HFFc6 (cell line): Measurements from ENCODE around the gene MSX1. TPM values are rescaled to one million over a fixed set of nuclear protein-coding genes. Genes with fewer than 3 reads are reported as not detected.

ENCODE experiments used
- DNase-seq: peaks from one replicate; pipeline ENCODE4 v3.0.0-alpha.2; 2018
- H3K27ac Mint-ChIP-seq: 2 replicates; pipeline ENCODE4 v1.8.0; 2020; ENCODE audit warnings: mild to moderate bottlenecking, mixed read lengths
- H3K27me3 Mint-ChIP-seq: 2 replicates; pipeline ENCODE4 v1.8.0; 2021; ENCODE audit warnings: mild to moderate bottlenecking, moderate library complexity, mixed read lengths; ENCODE audit not compliant: insufficient read depth
- H3K36me3 Mint-ChIP-seq: 2 replicates; pipeline ENCODE4 v1.8.0; 2021; ENCODE audit warnings: low read depth, mixed read lengths
- H3K4me1 Mint-ChIP-seq: 2 replicates; pipeline ENCODE4 v1.8.0; 2020; ENCODE audit warnings: low read depth, mixed read lengths
- H3K4me3 Mint-ChIP-seq: 2 replicates; pipeline ENCODE4 v1.8.0; 2020; ENCODE audit warnings: mild to moderate bottlenecking, moderate library complexity, mixed read lengths
- H3K9me3 Mint-ChIP-seq: 2 replicates; pipeline ENCODE4 v1.8.0; 2020; ENCODE audit warnings: mild to moderate bottlenecking, mixed read lengths
- CTCF ChIP-seq: fragments of 200-600 bp; sonication (generic); IDR thresholded peaks from 2 replicates; pipeline ENCODE4 v1.5.0; 2021; ENCODE audit warnings: antibody characterized with exemption, mild to moderate bottlenecking
- total RNA-seq, 6 experiments: library from RNA; stranded (reverse); fragmentation: NEBNext Ultra II Directional; extraction: Animal tissue kit (Norgen Biotek cat#: 25700); gene quantifications; 2 replicates in 1 of 6; 3 replicates in 5 of 6; pipeline ENCODE4 v1.2.3, GENCODE V29; 2021

Gene MSX1
- total RNA-seq, 6 experiments from 2014 or later = 5.5 to 8.6 (median 7.2) TPM

DNA sequence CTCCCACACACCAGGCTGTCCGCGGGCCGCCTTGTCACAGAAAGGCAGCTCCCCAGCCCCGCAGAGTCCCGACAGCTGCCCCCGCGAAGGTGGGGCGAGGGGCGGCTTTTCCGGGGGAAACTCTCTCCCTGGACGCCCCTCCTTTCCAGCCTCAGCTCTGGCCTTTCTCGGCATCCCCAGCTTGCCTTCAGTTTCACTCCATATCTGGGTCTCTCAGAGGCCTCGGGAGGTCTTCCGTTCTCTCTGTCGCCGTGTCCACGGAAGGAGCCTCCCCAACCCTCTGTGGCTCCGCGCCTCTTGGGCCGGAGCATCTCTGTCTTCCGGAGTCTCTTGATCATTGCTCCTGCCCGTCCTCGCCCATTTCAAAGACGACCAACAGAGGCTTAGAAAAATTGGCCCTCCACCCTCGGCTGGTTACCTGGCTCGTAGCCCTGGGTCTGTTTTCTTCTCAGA lies 6.1 kb upstream of the MSX1 start:
- no peaks in the 10 kb centered on the region; the same call in 1 of the 2 replicates for H3K36me3 Mint-ChIP-seq
- peak overlapping the region; percentile 93 for H3K27ac Mint-ChIP-seq
- no peak for TF ChIP-seq CTCF
- H3K4me3 Mint-ChIP-seq = peak overlapping the region; percentile 88
- no peak for DNase-seq
- peaks cover 34% of the 10 kb centered on the region for H3K4me1 Mint-ChIP-seq
- H3K9me3 Mint-ChIP-seq = no peaks in the 10 kb centered on the region
- peaks cover 16% of the 10 kb centered on the region for H3K27me3 Mint-ChIP-seq

- peaks cover 12% of the 10 kb centered on the region for H3K27me3 Mint-ChIP-seq
- TF ChIP-seq CTCF = no peak
- DNase-seq = no peak
- H3K36me3 Mint-ChIP-seq = no peaks in the 10 kb centered on the region; the same call in 1 of the 2 replicates
- H3K9me3 Mint-ChIP-seq = no peaks in the 10 kb centered on the region
- peak overlapping the region; percentile 88; the same call in 1 of the 2 replicates for H3K4me3 Mint-ChIP-seq
- H3K27ac Mint-ChIP-seq = no peak overlapping the region
- H3K4me1 Mint-ChIP-seq = peaks cover 34% of the 10 kb centered on the region
Measured at GRCh38 chr4:4853921-4854648, 5.4 kb upstream of the MSX1 start.

DNA sequence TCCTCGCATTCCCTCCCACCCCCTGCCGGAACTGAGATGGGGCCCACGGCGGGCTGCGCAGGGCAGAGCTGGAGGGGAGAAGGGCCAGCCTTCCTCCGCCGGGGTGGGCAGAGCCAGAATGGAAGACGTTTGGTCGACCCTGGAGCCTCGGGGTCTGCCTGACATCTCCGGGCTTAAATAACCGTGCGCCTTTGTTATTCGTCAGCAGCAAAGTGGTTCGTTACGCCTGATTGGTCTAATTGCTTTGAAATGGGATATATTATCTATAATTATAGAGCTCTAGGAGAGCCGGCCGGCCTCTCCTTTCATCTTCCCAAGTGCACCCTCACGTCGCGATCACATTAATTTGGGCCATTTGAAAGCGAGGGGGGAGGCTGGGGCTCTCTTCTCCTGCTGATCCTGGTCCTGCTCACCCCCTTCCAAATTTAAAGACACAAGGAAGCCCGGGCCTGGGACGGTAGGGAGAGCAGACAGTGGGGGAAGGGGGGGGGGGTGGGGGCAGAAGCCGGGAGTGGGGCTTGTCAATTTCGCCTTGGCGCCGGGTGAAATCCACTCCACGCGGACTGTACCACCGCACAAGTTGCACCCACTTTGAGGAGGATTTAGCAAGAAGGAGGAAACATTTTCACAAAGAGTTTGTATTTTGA lies 4.7 kb upstream of the MSX1 start:
- Mint-ChIP-seq H3K27ac (no peak overlapping the region), H3K9me3 (no peaks in the 10 kb centered on the region), H3K4me1 (peaks cover 34% of the 10 kb centered on the region), H3K27me3 (peaks cover 12% of the 10 kb centered on the region), H3K36me3 (no peaks in the 10 kb centered on the region; the same call in 1 of the 2 replicates), H3K4me3 (no peak overlapping the region)
- DNase-seq = no peak
- TF ChIP-seq CTCF = no peak

DNA sequence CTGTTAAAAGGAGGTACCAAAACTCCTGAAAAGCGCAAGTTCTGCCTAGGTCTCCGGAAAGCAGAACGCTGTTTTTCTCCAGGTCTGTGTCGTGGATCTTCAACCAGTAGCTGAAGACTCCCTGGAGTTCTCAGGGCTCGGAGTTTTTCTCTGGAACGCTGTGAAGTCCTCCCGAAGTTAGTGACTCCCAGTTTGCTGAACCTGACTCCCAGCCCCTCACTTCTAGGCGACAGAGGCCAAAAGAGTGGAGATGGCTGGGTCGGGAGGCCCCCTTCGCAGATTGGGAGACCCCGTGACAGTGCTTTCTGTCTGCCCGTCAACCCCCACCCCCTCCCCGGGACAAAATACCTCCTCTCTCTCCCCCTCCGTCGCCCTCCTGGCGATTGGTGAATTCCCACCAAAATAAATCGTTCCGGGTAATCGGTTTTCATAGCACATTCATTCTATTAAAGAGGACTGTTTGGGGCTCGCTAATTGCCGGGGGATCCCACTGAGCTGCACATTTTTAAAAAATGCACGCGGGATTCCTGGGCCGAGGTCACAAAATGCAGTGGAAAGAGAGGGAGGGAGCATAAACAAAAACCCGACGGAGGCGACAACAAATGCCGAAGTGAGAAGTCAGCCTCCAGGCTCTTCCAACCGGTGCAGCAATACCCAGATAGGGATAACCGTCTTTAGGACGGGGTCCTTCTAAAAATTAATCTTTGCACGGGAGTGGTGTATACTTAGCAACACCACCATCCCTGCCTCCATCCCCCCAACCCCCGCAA lies 4.0 kb upstream of the MSX1 start:
- H3K4me3 Mint-ChIP-seq = peak overlapping the region; percentile 87
- peaks cover 13% of the 10 kb centered on the region for H3K27me3 Mint-ChIP-seq
- H3K27ac Mint-ChIP-seq = no peak overlapping the region; the same call in 1 of the 2 replicates
- H3K9me3 Mint-ChIP-seq = no peaks in the 10 kb centered on the region
- no peaks in the 10 kb centered on the region; the same call in 1 of the 2 replicates for H3K36me3 Mint-ChIP-seq
- no peak for TF ChIP-seq CTCF
- peaks cover 34% of the 10 kb centered on the region for H3K4me1 Mint-ChIP-seq
- DNase-seq = no peak

DNA sequence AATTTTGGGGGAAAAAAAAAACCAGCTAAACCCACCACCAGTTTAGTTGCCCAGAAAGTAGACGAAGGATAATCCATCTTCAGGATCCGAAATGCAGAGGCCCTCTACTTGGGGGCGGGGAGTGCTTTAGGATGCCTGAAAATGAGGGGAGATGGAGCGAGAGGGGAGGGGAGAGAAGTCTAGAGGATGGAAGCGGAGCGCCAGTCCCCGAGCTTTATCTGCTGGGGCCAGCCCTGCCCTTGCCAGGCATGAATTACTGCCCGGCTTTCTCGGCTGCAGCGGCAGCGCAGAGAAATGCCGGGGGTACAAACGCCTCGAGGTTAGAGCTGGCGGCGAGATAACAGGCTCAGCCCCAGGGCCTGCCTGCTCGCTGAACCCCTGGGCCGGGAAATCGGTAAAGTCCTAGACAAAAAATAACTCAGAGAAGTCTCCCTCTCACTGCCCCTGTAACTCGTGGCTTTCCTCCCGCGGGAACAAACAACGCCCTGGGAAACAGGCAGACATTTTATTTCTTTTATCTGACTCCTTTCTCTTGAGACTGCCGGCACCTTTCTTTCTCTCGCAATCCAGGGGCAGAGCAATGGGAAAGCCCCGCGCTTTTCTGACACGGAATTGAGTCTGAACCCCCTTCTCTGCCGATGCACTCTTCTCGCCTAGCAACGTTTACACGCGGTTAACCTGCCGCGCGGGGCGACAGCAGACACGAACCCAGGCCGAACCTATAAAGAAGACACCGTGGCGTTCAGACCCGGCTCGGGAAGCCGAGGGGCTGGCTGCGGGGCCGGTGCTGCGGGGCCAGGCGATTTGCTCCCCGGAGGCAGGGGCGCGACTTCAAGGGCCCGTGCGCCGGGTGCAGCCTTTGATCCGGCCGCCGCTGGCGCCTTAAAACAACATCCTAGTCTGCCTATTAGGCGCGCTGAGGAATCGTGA lies 3.1 kb upstream of the MSX1 start:
- Mint-ChIP-seq H3K36me3 (no peaks in the 10 kb centered on the region; the same call in 1 of the 2 replicates), H3K4me1 (peaks cover 42% of the 10 kb centered on the region), H3K9me3 (no peaks in the 10 kb centered on the region), H3K27ac (peak overlapping the region; percentile 40), H3K4me3 (peak overlapping the region; percentile 87), H3K27me3 (peaks cover 14% of the 10 kb centered on the region)
- DNase-seq = no peak
- TF ChIP-seq CTCF = no peak
